Panc1 (cell line): ENCODE results near the gene EHHADH. TPM values are rescaled to one million over a fixed set of nuclear protein-coding genes. Genes with fewer than 3 reads are reported as not detected.
"Not testable (repeated sequence)": the region's sequence is repeated elsewhere in the genome, so short reads cannot be mapped to it uniquely, and the experiment has no call there.

ENCODE experiments used
- ATAC-seq: fragments of 200-7000 bp; cut with Tn5 transposase; 2 replicates; pipeline ENCODE4 v1.9.1; 2020; ENCODE audit warnings: mild to moderate bottlenecking, moderate library complexity
- BruUV-seq: library from RNA; stranded (reverse); fragments of 400-500 nt; replicated peaks from 2 replicates; lab custom pipeline; 2021; lab: Mats Ljungman, UMichigan
- CTCF ChIA-PET: fragments of 300-600 bp; sonication (Branson Sonifier 250); formaldehyde crosslinking; loops from one replicate; lab custom pipeline; 2022; ENCODE audit warnings: antibody characterized with exemption; lab: Charles Lee
- POLR2A ChIA-PET: fragments of 300-600 bp; sonication (Branson Sonifier 250); formaldehyde crosslinking; loops from one replicate; lab custom pipeline; 2022; ENCODE audit warnings: antibody characterized with exemption; lab: Charles Lee
- DNase-seq: peaks from one replicate; pipeline ENCODE4 v3.0.0-alpha.2; 2010; ENCODE audit warnings: low read depth, low spot score
- H3K27ac ChIP-seq: 2 replicates; pipeline ENCODE4 v1.5.1; 2011; ENCODE audit warnings: mild to moderate bottlenecking, low read length, inconsistent platforms
- H3K27me3 ChIP-seq: fragments of 200-500 bp; sonication (Bioruptor generic); 2 replicates; pipeline ENCODE4 v1.6.0; 2014; ENCODE audit warnings: low read length, inconsistent platforms; ENCODE audit not compliant: control insufficient read depth, insufficient read depth
- H3K36me3 ChIP-seq: fragments of 200-500 bp; sonication (Bioruptor generic); 2 replicates; pipeline ENCODE4 v1.5.1; 2014; ENCODE audit warnings: inconsistent platforms, mild to moderate bottlenecking, low read length, moderate library complexity; ENCODE audit not compliant: control insufficient read depth, insufficient read depth
- H3K4me1 ChIP-seq: 2 replicates; pipeline ENCODE4 v1.5.1; 2011; ENCODE audit warnings: inconsistent platforms, mild to moderate bottlenecking, low read length, moderate library complexity; ENCODE audit not compliant: control insufficient read depth, insufficient read depth
- H3K4me3 ChIP-seq, 2 experiments: 2 replicates each; pipeline ENCODE4 v1.5.1; 2011 to 2012; ENCODE audit warnings: low read depth in 2 of 2, low read length in 2 of 2, mild to moderate bottlenecking in 2 of 2, inconsistent platforms in 1 of 2, moderate library complexity in 1 of 2
- H3K9me3 ChIP-seq: fragments of 200-500 bp; sonication (Bioruptor generic); 2 replicates; pipeline ENCODE4 v1.5.1; 2014; ENCODE audit warnings: low read depth, mild to moderate bottlenecking, inconsistent platforms, low read length, moderate library complexity; ENCODE audit not compliant: control insufficient read depth, insufficient read depth
- POLR2AphosphoS5 ChIP-seq: IDR thresholded peaks from 2 replicates; pipeline ENCODE4 v1.6.1; 2012; ENCODE audit warnings: mild to moderate bottlenecking, low read depth, low read length, moderate library complexity
- SIN3A ChIP-seq: IDR thresholded peaks from 2 replicates; pipeline ENCODE4 v1.6.1; 2012; ENCODE audit warnings: low read depth, mild to moderate bottlenecking, low read length, moderate library complexity, borderline replicate concordance; ENCODE audit not compliant: insufficient read depth
- TCF7L2 ChIP-seq: IDR thresholded peaks from 2 replicates; pipeline ENCODE4 v1.6.1; 2011; ENCODE audit warnings: mild to moderate bottlenecking, low read depth, low read length, inconsistent platforms
- in situ Hi-C: cut with HindIII; loops from 2 replicates; pipeline ENCODE4 v1.10.0; 2016; ENCODE audit warnings: low sequenced_read_pairs, low pct_unique_long_range_greater_than_20kb
- intact Hi-C: fragments of 100-400 bp; cut with micrococcal nuclease; formaldehyde crosslinking; loops from one replicate; pipeline ENCODE4 v1.10.0; 2022; ENCODE audit not compliant: unreplicated experiment
- total RNA-seq: library from RNA; stranded (reverse); gene quantifications from one replicate; pipeline ENCODE4 v1.2.1, GENCODE V29; 2021; ENCODE audit not compliant: unreplicated experiment
- TF ChIP-seq, protein P1 (sequence below), 2 experiments: IDR thresholded peaks; 2 replicates each; pipeline ENCODE4 v1.6.1; 2011 to 2012; ENCODE audit warnings: low read depth in 2 of 2, control low read depth in 1 of 2, low read length in 1 of 2, mild to moderate bottlenecking in 1 of 2, moderate library complexity in 1 of 2; ENCODE audit not compliant: insufficient read depth in 1 of 2
- TF ChIP-seq, protein P2 (sequence below): fragments of 450-650 bp; IDR thresholded peaks from 2 replicates; pipeline ENCODE4 v1.5.1; 2017; ENCODE audit warnings: mild to moderate bottlenecking

Gene EHHADH
- total RNA-seq, 1 experiment from 2014 or later = 7.8 TPM

DNA sequence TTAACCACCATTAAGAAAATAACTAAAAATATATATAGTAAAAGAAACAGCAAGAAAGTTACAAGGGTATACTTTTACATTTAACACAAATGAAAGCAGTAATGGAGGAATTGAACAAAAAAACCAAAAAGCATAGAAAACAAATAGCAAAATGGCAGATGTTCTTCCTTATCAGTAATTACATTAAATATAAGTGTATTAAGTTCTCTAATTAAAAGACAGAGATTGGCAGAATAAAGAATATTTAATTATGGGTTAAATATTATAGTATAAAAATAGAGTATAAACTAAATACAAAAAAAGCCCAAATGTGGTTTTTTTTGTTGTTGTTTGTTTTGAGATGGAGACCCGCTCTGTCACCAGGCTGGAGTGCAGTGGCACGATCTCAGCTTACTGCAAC is 20.5 kb downstream of the EHHADH start:
- POLR2A ChIA-PET = no interaction called here
- Histone ChIP-seq H3K4me1 (no peaks in the 10 kb centered on the region), H3K27me3 (no peaks in the 10 kb centered on the region), H3K36me3 (no peaks in the 10 kb centered on the region), H3K9me3 (peaks cover 16% of the 10 kb centered on the region; the same call in 1 of the 2 replicates), H3K4me3 (no peak overlapping the region), H3K27ac (no peak overlapping the region)
- in situ Hi-C loops = no loop called here
- intact Hi-C loops = no loop called here
- CTCF ChIA-PET = no interaction called here
- ATAC-seq (no peak), DNase-seq (no peak)
- BruUV-seq = no TSS peak
- no peak for TF ChIP-seq TCF7L2
- no peak for TF ChIP-seq SIN3A
- TF ChIP-seq, protein P1, sequence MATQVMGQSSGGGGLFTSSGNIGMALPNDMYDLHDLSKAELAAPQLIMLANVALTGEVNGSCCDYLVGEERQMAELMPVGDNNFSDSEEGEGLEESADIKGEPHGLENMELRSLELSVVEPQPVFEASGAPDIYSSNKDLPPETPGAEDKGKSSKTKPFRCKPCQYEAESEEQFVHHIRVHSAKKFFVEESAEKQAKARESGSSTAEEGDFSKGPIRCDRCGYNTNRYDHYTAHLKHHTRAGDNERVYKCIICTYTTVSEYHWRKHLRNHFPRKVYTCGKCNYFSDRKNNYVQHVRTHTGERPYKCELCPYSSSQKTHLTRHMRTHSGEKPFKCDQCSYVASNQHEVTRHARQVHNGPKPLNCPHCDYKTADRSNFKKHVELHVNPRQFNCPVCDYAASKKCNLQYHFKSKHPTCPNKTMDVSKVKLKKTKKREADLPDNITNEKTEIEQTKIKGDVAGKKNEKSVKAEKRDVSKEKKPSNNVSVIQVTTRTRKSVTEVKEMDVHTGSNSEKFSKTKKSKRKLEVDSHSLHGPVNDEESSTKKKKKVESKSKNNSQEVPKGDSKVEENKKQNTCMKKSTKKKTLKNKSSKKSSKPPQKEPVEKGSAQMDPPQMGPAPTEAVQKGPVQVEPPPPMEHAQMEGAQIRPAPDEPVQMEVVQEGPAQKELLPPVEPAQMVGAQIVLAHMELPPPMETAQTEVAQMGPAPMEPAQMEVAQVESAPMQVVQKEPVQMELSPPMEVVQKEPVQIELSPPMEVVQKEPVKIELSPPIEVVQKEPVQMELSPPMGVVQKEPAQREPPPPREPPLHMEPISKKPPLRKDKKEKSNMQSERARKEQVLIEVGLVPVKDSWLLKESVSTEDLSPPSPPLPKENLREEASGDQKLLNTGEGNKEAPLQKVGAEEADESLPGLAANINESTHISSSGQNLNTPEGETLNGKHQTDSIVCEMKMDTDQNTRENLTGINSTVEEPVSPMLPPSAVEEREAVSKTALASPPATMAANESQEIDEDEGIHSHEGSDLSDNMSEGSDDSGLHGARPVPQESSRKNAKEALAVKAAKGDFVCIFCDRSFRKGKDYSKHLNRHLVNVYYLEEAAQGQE (IDR thresholded peaks at IDR 0.05; ENCODE audit: insufficient read depth in 1 of 2, low read depth in 2 of 2, low read length in 1 of 2) = no peak
- TF ChIP-seq POLR2AphosphoS5 = no peak
- TF ChIP-seq, protein P2, sequence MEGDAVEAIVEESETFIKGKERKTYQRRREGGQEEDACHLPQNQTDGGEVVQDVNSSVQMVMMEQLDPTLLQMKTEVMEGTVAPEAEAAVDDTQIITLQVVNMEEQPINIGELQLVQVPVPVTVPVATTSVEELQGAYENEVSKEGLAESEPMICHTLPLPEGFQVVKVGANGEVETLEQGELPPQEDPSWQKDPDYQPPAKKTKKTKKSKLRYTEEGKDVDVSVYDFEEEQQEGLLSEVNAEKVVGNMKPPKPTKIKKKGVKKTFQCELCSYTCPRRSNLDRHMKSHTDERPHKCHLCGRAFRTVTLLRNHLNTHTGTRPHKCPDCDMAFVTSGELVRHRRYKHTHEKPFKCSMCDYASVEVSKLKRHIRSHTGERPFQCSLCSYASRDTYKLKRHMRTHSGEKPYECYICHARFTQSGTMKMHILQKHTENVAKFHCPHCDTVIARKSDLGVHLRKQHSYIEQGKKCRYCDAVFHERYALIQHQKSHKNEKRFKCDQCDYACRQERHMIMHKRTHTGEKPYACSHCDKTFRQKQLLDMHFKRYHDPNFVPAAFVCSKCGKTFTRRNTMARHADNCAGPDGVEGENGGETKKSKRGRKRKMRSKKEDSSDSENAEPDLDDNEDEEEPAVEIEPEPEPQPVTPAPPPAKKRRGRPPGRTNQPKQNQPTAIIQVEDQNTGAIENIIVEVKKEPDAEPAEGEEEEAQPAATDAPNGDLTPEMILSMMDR = no peak

DNA sequence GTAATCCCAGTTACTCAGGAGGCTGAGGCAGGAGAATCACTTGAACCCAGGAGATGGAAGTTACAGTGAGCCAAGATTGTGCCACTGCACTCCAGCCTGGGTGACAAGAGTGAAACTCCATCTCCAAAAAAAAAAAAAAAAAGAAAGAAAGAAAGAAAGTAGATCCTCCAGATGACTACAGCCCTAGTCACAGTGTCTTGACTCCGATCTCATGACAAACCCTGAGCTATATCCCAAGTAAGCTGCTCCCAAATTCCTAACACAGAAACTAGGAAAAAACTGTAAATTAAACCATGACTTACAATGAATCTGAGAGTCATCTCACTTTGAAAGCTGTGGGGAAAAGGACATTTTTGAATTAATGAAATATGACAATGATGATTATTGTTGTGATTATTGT is 27.3 kb downstream of the EHHADH start:
- CTCF ChIA-PET = interaction anchor here (1.1 kb wide), 1 partner anchor 9 kb away, joined by 5 read pairs; no protein-coding TSS in a partner anchor
- BruUV-seq, in situ Hi-C loops, ATAC-seq, H3K27ac ChIP-seq, H3K36me3 ChIP-seq, H3K4me3 ChIP-seq, DNase-seq, H3K27me3 ChIP-seq, H3K9me3 ChIP-seq, H3K4me1 ChIP-seq, intact Hi-C loops: not testable (repeated sequence)
- POLR2A ChIA-PET = interaction anchor here (0.6 kb wide), 1 partner anchor 553 kb away, joined by 6 read pairs; no protein-coding TSS in a partner anchor

DNA sequence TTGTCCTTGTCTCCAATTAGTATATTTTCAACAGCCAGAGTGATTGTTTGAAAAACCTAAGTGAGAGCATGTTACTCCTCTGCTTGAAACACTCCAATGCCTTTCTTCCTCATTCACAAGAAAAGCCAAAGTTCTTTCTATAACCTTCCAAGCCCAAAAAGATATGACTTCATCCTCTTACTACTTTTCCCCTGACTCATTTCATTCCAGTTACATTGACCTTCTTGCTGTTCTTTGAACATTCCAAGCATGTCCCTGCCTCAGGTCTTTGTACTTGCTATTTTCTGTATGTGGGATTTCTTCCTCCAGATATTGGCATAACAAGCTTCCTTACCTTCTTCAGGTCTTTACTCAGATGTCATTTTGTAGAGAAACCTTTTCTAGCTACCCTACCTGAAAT is 28.3 kb downstream of the EHHADH start:
- no TSS peak for BruUV-seq
- DNase-seq (no peak), ATAC-seq (no peak)
- in situ Hi-C loops = no loop called here
- TF ChIP-seq, protein P2 = no peak
- no peak for TF ChIP-seq SIN3A
- no peak for TF ChIP-seq POLR2AphosphoS5
- TF ChIP-seq, protein P1 (IDR thresholded peaks at IDR 0.05; ENCODE audit: insufficient read depth in 1 of 2, low read depth in 2 of 2, low read length in 1 of 2) = no peak
- TF ChIP-seq TCF7L2 = no peak
- Histone ChIP-seq H3K36me3 (no peaks in the 10 kb centered on the region), H3K4me1 (no peaks in the 10 kb centered on the region), H3K9me3 (no peaks in the 10 kb centered on the region), H3K4me3 (no peak overlapping the region), H3K27ac (no peak overlapping the region), H3K27me3 (no peaks in the 10 kb centered on the region)
- intact Hi-C loops = no loop called here
- ChIA-PET CTCF (no interaction called here), POLR2A (no interaction called here)
